TTC549 (cell line): Measurements from ENCODE around the gene FGF3.

Experiments
- FAIRE-seq: peaks from 2 replicates; lab custom pipeline; 2012; peaks lifted over from hg19 to GRCh38; lab: Jason Lieb, UNC

FGF3 gene

DNA sequence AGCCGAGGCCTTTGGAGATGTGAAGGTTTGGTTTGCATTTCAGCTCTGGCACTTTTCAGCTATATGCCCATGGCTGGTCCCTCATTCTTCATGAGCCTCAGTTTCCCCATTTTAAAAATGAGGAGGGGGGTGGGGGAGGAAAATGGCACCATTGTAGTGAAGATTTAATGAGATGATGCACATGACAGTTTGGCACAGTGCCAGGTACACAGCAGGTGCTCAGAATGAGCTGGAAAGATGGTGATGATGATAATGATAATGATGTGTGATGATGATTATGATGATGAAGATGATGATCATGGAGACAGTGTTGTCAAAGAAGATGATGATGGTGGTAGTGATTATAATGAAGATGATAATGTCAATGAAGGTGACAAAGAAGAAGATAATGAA is 24.3 kb upstream of the FGF3 start:
- FAIRE-seq: no peak

DNA sequence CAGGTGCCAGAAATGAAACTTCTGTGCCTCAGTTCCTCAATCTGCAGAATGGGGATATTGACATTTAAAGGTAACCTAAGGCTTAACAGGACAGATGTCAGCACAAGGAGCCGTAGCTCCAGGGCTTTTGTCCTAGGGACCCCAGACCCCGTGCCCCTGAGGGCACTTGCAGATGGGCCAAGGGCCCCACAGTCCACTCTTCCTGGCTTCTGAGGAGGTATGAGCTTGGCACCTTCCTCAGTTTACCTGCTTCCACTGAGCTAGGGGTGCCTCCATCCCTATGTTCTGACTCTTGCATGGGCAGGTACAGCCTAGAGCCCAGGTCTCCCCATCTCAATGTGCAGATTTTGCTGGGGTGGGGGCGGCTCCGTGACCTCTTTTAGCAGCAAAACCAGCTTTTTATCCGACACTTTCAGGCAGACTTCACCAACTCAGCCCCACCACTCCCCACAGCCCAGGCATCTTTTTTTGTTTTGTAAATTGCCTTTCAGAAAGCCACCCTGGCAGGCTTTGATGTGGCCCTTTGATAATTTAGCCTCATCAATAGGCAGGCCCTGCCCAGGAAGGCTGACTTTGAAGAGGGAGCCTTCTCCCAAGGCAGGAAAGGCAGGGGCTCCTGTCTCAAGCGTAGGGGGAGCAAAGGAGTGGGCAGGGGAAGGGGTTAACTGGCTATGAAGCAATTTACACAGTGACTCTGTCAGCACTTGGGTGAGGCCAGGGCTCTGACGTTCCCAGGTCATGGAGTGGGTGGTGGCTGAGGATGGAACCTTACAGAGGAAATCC is 23.7 kb upstream of the FGF3 start:
- FAIRE-seq: no peak

DNA sequence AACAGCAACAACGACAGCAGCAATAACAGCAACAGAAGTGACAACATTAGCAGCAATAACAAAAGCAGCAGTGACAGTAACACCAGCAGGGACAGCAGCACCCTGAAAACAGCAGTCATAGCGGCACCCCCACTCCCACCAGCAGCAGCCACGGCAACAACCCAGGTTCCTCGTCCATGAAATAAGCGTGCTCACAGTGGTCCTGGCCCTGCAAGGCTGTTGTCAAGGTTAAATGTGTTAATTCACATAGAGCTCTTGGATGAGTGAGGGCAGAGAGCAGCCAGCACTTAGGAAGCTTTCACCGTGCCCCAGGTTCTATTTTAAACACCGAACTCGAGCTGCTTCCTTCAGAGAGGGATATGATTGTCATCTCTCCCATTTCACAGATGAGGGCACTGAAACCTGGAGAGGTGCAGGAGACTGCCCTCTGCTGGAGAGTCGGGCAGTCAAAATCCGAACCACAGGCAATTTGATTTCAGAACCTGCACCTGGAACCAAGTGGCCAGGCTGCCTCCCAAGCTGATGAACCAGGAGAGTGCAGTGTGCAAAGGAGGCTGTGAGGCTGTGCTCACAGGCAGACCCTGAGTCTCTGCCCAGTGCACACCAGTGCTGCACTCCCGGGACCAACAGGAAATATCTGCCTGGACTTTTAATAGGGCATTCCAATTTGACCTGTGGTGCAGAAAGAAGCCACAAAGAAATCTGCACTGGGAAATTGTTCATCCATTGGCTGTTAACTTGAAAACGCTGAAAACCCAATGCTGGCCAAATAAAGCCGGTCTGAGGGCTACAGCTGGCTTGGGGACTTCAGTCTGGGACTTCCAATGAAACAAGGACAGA is 22.9 kb upstream of the FGF3 start:
- FAIRE-seq: no peak

DNA sequence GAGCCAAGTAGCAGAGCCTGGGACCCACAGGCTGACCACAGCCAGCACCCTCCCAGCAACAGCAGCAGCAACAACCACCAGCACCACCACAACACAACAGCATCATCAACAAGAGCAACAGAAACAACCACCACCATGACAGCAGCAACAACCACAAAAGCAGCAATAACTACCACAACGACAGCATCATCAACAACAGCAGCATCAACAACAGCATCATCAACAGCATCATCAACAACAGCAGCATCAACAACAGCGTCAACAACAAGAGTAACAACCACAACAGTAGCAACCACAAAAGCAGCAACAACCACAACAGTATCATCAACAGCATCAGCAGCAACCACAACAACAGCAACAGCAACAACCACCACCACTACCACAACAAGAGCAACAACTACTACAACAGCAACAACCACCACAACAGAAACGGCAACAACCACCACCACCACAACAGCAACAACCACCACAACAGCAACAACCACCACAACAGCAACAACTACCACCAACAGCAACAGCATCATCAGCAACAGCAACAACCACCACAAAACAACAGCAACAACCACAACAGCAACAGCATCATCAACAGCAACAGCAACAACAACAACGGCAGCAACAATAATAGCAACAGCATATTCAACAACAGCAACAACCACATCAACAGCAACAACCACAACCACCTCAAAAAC is 22.1 kb upstream of the FGF3 start:
- no peak for FAIRE-seq

DNA sequence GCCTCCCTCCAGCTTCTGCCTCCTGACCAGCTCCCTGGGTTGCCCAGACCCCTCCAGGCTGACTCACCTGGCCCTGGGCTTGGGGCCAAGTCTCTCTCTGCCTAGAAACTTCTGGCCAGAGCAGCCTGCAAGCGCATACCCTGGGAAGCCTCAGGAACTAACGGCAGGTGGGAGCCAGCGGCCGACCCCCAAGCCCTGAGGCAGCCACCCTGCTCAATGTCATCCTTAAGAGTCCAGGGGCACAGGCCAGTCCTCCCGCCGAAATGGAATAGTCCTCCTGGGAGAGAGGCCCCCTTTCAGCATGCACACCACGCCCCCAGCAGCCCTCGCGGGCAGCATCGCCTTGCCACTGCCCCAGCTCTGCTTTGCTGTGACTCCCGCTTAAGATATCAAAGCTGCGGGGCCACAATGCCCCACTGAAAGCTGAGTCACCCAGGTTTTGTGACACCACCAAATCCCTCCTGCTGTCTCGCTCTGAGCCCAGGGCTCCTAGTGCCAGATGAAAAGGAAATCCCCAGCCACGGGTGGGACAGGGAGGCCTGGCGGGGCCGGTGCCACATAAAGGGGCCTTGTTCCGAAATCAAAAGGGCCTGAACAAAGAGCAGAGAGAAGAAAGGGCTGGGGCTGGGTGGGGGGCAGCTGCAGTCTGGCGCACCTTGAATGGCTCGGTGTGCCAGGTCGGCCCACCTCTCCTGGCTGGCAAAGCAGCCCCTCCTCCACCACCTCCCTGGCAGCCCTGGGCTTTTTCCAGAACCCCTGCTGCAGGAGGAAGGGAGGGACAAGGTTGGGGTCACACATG is 21.4 kb upstream of the FGF3 start:
- FAIRE-seq: no peak

DNA sequence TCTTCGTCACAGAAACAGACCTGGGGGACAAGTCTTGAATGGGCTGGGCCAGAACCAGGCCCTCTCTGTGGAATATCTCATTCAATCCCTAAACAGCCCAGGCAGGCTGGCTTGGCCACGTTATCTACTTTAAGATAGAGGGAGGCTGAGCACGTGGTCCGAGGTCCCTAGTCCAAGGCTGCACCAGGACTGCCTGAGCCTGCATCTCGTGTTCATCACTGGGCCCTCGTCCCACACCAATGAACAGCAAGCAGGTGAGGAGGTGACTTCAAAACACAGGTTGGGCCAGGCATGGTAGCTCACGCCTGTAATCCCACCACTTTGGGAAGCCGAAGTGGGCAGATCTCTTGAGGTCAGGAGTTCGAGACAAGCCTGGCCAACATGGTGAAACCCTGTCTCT is 20.3 kb upstream of the FGF3 start:
- no peak for FAIRE-seq

DNA sequence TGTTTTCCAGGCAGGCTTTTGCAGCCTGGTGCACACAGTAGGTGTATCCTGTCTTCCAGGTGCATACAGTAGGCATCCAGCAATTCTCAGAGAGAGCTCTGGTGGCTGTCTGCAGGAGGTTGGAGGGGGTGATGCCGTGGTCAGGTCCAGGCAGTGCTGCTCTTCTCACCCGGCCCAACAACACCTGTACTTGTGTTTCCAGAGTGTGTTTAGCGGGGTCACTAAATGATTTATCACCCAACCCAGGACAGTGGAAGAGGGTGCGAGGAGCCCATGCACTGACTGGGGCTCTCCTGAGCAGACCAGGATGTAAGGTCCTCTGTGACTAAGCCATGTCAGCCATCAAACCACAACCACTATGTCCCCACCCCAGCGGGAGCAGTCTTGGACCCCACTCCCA is 18.6 kb upstream of the FGF3 start:
- FAIRE-seq: no peak

DNA sequence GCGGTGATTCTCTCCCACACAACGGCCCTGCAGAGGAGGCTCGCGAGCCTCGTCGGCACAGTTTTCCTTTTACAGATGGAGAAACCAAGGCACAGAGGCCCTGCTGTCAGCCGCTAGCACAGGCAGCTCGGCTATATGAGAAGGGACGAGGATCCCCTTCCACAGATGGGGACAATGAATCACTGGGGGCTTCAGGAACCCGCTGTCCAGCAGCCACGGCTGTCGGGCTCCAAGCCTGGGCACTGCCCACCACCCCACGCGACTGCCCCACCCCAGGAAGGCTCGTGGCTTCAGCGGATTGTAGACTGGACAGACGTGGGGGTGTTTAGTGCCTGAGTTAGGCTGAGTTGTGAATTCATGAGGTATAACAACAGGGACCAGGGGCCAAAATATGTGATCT is 17.2 kb upstream of the FGF3 start:
- no peak for FAIRE-seq

DNA sequence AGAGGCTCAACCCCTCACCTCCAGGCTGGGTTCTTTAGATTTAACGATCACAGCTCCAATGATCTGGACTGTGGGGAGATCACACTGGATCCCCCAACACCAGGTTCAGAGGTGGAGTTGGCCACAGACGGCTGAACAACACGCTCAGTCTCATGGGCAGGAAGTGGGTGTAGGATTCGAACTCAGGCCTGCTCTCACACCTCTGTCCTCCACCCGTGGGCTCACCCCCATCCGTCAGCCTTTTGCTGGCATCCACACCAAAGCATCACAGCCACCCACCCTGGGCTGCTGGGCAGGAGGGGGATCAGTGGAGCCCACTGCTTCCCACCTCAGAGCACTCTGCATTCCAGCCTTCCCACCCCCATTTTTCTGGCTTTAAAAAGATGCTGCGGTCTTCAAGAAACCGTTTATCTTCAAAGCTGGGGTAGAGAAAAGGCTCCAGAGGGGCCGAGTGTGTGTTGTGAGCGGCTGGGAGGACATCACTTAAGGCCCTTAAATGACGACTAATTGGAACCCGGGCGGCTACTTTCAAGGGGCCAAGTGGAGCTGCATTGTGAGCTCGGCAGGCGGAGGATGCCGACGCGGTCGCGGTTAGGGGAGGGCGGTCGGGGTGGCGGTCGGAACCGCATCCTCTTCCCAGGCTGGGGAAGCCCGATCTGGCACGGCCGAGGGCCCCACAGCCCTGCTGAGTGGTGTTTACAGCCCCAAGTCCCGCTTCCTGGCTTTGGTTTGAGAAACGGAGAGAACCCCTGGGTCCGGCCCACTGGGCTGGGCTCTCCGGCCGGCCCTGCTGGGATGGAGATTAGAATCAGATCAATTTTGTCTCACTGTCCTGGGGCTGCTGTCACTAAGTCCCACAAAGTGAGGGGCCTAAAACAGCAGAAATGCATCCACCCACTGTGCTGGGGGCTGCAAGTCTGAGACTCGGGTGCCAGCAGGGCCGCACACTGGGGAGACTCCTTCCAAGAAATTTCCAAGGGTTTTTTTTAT is 15.9 kb upstream of the FGF3 start:
- FAIRE-seq: no peak

DNA sequence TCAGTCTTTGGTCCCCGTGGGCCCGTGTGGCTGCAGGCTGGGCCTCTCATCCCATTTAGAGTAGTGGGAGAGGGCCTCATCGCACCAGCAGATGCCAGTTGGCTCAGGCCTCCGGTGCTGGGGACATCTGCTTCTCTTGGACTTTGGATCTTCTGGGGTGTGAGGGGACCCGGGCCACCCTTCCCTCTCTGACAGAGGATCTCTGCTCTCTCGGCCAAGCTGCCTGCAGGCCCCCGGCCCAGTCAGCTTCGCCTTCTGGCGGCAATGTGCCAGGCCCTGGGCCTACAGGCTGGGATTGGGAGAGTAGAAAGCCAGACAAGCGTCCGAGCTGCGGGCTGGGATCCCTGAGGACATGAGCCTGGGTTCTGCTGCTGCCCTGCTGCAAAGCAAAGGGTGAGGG is 15.0 kb upstream of the FGF3 start:
- FAIRE-seq: no peak

DNA sequence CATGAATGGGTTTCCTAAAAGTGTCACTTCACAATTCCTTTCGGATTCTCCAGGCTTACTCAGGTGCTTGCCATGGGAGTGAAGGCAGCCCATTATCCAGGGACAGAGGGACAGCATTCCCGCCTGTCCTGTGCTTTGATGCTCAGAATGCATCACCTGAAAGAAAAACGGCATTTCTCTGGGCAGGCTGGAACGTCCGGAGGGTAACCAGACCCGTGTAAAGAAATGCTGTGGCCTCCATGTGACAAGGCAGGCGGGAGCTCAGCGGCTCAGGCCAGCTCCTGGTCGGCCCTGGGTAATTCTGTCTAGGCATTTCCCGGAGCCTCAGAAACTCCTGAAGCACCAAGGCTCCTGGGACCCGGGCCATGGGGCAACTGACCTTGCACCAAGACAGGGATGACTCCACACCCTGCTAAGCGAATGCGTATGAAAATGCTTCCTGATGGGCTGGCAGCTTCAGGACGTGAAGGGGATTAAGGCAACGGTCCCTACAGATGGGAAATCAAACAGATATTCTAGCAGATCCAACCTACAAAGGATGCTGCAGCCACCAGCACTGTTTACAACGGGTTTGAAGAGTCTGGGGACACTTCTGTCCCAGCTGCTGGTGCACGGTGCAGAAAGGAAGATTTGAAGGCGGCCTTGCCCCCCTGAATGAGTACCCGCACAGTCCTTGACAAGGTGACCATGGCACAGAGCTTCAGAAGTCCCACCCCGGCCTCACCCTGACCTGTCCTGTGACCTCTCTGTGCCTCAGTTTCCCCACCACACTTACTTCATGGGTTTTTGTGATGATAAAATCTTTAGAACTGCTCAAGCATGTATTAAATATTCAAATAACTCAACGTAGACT is 13.6 kb upstream of the FGF3 start:
- FAIRE-seq: no peak

DNA sequence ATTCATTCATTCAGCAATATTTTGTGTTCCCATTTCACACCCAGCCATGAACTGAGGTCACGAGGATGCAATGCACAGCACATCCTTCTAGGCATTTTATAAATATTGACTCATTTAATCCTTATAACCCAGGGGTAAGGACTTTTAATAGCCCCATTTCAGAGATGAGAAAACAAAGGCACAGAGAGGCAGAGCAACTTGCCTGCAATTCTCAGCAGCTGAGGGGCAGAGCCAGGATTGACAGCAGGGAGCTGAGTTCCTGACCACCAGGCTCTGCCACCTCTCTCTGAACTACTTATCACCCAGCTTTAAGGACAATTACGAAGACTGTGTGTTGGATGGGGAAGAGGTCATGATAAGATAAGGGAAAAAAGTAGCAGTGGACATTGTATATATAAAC is 12.8 kb upstream of the FGF3 start:
- no peak for FAIRE-seq

DNA sequence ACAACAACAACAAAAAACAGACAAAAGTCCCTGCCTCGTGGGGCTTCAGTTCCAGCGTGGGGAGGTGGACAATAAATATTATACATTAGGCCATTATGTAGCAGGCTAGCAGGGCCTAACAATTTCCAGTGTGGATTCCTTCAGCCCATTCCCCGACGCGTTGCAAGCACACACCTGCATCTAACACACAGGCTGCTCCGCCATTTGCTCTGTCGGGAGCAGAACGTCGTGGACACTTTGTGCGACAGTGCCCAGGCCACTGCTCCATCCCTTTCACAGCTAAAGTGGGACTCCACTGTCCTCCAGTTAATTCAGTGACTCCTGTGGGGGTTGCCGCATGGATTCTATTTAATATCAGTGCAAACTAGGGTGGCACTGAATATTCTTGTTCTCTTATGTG is 10.9 kb upstream of the FGF3 start:
- FAIRE-seq: no peak

DNA sequence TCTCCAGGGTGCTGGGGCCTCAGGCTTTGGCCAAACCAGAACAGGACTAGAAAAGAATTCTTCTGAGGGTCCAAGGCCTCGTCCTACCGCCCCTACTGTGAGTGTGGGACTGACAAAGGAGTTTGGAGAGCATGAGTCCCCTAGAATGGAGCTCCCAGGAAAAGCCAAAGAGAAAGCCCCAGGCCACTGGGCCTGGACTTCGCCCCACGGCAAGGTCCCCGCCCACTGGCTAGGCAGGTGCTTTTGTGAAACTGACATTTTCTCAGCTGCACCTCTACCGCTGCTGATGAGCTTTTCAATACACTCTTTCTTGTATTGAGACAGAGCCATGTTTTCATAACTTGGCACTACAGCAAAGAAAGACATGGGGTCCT is 9.7 kb upstream of the FGF3 start:
- FAIRE-seq: no peak

DNA sequence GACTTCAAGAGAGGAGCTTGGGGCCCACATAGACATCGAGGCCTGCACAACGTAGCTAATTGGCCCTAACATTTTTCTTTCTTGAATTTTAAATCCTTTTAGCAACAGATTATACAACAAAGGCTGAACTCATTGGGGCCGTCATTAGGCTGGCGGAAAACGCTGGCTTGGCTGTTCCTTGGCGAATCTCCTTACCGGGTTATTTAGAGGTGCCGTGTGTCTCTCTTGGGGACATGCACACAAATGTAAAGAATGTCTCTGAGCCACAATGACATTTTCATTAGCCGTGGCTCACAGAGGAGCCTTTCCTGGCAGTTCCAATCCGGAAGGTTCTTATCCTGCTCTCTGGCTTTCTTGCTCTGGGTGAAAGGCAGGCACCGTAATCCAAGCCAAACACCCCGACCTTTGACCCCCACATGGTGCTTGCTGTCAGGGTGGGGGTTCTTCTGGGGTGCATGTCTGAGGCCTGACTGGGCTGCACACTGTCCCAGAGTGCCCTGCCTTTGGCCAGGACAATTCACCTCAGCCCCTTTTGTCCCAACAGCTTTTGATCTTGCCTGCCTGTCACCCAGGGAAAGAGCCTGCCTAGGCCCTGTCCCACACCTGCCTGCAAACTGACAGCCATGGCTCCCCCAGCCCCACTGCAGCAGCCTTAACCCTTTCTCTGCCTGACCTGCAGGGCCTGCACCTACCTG is 9.2 kb upstream of the FGF3 start:
- no peak for FAIRE-seq

DNA sequence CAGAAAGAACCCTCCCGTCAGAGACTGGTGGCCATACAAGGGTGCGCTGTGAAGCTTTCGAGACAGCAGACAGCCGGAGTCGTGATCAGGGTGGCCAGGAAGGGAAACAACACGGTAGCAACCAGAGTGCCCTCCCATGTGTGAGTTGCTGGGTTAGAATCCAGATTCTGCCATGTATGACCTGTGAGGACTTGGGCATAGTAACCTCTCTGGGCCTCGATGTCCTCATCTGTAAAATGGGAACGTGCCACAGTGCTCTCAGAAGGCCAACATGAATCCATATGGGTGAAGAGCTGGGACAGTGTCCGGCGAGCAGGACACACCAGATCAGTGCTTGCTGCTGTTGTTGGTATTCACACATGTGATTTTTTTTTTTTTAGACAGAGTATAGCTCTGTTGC is 7.6 kb upstream of the FGF3 start:
- no peak for FAIRE-seq

DNA sequence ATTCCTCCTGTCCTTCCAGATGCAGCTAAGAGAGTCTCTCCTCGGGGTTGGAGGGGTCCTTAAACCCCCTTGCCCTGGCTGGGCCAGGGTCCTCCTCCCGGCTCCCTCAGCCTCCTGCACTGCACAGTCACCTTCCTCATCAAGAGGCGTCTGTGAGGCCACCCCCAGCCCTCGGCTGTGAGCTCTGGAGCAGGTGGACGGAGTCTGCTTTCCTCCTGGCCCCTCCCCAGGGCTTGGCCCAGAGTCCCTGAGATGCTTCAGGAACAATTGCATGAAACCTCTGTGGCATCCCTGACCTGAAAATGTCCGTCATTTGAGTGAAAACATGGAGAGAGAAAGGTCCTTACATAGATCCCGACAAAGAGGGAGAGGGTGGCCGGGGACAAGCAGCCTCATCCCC is 6.7 kb upstream of the FGF3 start:
- no peak for FAIRE-seq

DNA sequence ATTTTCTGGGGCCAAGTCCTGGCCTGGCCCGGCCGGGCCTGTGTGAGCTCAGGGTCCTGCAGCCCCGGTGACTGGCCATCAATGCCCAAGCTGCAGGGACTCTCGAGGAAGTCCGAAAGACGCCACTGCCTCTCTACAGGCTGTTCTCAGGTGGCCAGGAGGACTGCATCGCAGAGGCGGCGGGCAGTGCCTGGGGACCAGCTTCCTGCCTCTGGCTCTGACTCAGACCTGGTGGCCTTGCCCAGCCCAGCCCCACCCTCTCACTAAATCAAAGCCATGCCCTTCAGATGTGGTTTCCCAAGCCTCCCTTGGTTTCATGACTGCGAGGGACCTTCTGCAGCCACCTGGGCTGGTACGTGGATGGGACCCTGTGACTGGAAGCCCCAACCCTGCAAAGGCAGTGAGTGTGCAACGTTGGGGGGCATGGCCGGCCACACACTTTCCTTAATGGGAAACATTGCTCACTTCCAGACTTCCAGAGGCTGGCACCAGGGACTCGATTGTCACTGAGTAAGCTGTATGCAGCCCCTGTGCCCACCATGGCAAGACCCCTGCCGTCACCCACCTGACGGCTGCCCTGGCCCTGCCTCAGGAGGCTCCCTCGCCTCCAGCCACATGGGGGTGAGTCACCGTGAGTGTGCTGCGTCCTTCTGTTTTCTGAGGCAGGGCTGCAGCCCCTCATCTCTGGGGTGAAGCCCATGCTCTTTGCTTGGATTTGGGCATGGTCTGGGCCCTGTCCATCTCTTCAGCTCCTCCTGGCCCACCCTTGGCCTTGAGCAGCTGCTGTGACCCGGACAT is 6.0 kb upstream of the FGF3 start:
- FAIRE-seq: no peak
